H1 (cell line): ENCODE measurements around the gene IP6K1. TPM values are rescaled to one million over a fixed set of nuclear protein-coding genes. Genes with fewer than 3 reads are reported as not detected.
"Not testable (repeated sequence)": the region's sequence is repeated elsewhere in the genome, so short reads cannot be mapped to it uniquely, and the experiment has no call there.

Experiments used
- CTCF ChIA-PET: fragments of 300-600 bp; sonication (Branson Sonifier 250); formaldehyde crosslinking; loops from one replicate; lab custom pipeline; 2021; ENCODE audit not compliant: partially characterized antibody; lab: Charles Lee
- POLR2A ChIA-PET: fragments of 300-600 bp; sonication (Branson Sonifier 250); formaldehyde crosslinking; loops from one replicate; lab custom pipeline; 2021; ENCODE audit warnings: inconsistent platforms; ENCODE audit not compliant: partially characterized antibody; lab: Charles Lee
- DNase-seq, 2 experiments: peaks; one replicate each; pipeline versions ENCODE4 v3.0.0 to v3.0.0-alpha.2; 2010 to 2022; ENCODE audit warnings: low spot score in 2 of 2, low read depth in 1 of 2, mixed read lengths in 1 of 2
- FAIRE-seq: peaks from 2 replicates; lab custom pipeline; 2011; peaks lifted over from hg19 to GRCh38; lab: Jason Lieb, UNC
- H2AFZ ChIP-seq: 2 replicates; pipeline ENCODE4 v1.8.1; 2012; ENCODE audit warnings: low read length, inconsistent platforms
- H2AK5ac ChIP-seq: 2 replicates; pipeline ENCODE4 v1.6.1; 2013; ENCODE audit warnings: low read depth, low read length
- H2BK120ac ChIP-seq: replicated peaks from 2 replicates; pipeline ENCODE3; 2013; ENCODE audit warnings: low read depth, low read length, inconsistent platforms
- H2BK12ac ChIP-seq: 2 replicates; pipeline ENCODE4 v1.6.1; 2013; ENCODE audit warnings: low read depth, low read length
- H2BK15ac ChIP-seq: 2 replicates; pipeline ENCODE4 v1.6.1; 2013; ENCODE audit warnings: low read length
- H2BK20ac ChIP-seq: 2 replicates; pipeline ENCODE4 v1.6.1; 2013; ENCODE audit warnings: low read length
- H2BK5ac ChIP-seq: 2 replicates; pipeline ENCODE4 v1.6.1; 2013; ENCODE audit warnings: low read depth, low read length
- H3K14ac ChIP-seq: 2 replicates; pipeline ENCODE4 v1.6.1; 2013; ENCODE audit warnings: inconsistent platforms; ENCODE audit not compliant: insufficient read length
- H3K18ac ChIP-seq: 2 replicates; pipeline ENCODE4 v1.6.1; 2013; ENCODE audit warnings: low read length; ENCODE audit errors: extremely low read depth
- H3K23ac ChIP-seq: 2 replicates; pipeline ENCODE4 v1.6.1; 2013; ENCODE audit warnings: inconsistent platforms; ENCODE audit not compliant: insufficient read length
- H3K23me2 ChIP-seq: 2 replicates; pipeline ENCODE4 v1.6.1; 2013; ENCODE audit warnings: low read depth, low read length
- H3K27ac ChIP-seq: 2 replicates; pipeline ENCODE4 v1.6.1; 2011; ENCODE audit warnings: low read depth, low read length, inconsistent platforms
- H3K27me3 ChIP-seq, 4 experiments: replicated peaks in 1 of 4; 1 replicate in 1 of 4; 2 replicates in 3 of 4; pipeline versions ENCODE4 v1.6.1 to v1.8.1; 2011 to 2013; ENCODE audit warnings: low read length in 3 of 4, mild to moderate bottlenecking in 3 of 4, inconsistent platforms in 2 of 4, mixed read lengths in 2 of 4, moderate library complexity in 1 of 4; ENCODE audit not compliant: control insufficient read depth in 3 of 4, insufficient read depth in 3 of 4; ENCODE audit errors: extremely low read depth in 1 of 4
- H3K36me3 ChIP-seq, 4 experiments: 2 replicates each; pipeline versions ENCODE4 v1.6.1 to v1.8.1; 2011 to 2013; ENCODE audit warnings: mild to moderate bottlenecking in 4 of 4, low read length in 3 of 4, moderate library complexity in 2 of 4, control low read depth in 1 of 4, inconsistent platforms in 1 of 4; ENCODE audit not compliant: insufficient read depth in 4 of 4, control insufficient read depth in 2 of 4
- H3K4ac ChIP-seq: replicated peaks from 2 replicates; pipeline ENCODE3; 2013; ENCODE audit warnings: low read length, low read depth, mixed read lengths, inconsistent platforms; ENCODE audit not compliant: insufficient read length
- H3K4me1 ChIP-seq, 4 experiments: replicated peaks in 1 of 4; 1 replicate in 1 of 4; 2 replicates in 3 of 4; pipeline versions ENCODE4 v1.6.1 to v1.8.1; 2011 to 2013; ENCODE audit warnings: low read length in 3 of 4, inconsistent platforms in 2 of 4, mixed read lengths in 1 of 4; ENCODE audit not compliant: insufficient read depth in 4 of 4, control insufficient read depth in 3 of 4
- H3K4me2 ChIP-seq, 2 experiments: 2 replicates each; pipeline versions ENCODE4 v1.6.1 to v1.8.1; 2011 to 2013; ENCODE audit warnings: low read depth in 2 of 2, low read length in 2 of 2, control low read depth in 1 of 2, inconsistent platforms in 1 of 2, mild to moderate bottlenecking in 1 of 2; ENCODE audit not compliant: insufficient read depth in 1 of 2
- H3K4me3 ChIP-seq, 4 experiments: fragments of 200-600, 300-600 bp in 1 of 4; sonication (generic), shearing (Covaris generic), sonication (Bioruptor Twin) in 1 of 4; 2 replicates each; pipeline versions ENCODE4 v1.5.1 to v1.8.1; 2011 to 2016; ENCODE audit warnings: low read length in 4 of 4, low read depth in 3 of 4, control low read depth in 2 of 4, inconsistent platforms in 2 of 4, mild to moderate bottlenecking in 2 of 4, mixed read lengths in 1 of 4, moderate library complexity in 1 of 4; ENCODE audit not compliant: insufficient read depth in 2 of 4; ENCODE audit errors: extremely low read depth in 1 of 4
- H3K56ac ChIP-seq: replicated peaks from 2 replicates; pipeline ENCODE3; 2013; ENCODE audit warnings: low read depth, mild to moderate bottlenecking, mixed read lengths, low read length, inconsistent platforms; ENCODE audit not compliant: insufficient read length
- H3K79me1 ChIP-seq: 2 replicates; pipeline ENCODE4 v1.6.1; 2013; ENCODE audit warnings: low read depth, low read length, control low read depth
- H3K79me2 ChIP-seq, 2 experiments: 2 replicates each; pipeline versions ENCODE4 v1.6.1 to v1.8.1; 2012 to 2013; ENCODE audit warnings: low read length in 2 of 2, mild to moderate bottlenecking in 2 of 2, inconsistent platforms in 1 of 2; ENCODE audit not compliant: insufficient read depth in 2 of 2, control insufficient read depth in 1 of 2
- H3K9ac ChIP-seq, 4 experiments: replicated peaks in 1 of 4; 1 replicate in 1 of 4; 2 replicates in 3 of 4; pipeline versions ENCODE4 v1.6.1 to v1.8.1; 2011 to 2013; ENCODE audit warnings: low read depth in 3 of 4, low read length in 3 of 4, control low read depth in 2 of 4, mild to moderate bottlenecking in 2 of 4, moderate library complexity in 2 of 4, inconsistent platforms in 1 of 4; ENCODE audit errors: extremely low read depth in 1 of 4
- H3K9me3 ChIP-seq, 2 experiments: 2 replicates each; pipeline versions ENCODE4 v1.6.1 to v1.8.1; 2012 to 2013; ENCODE audit warnings: mild to moderate bottlenecking in 2 of 2, moderate library complexity in 2 of 2, control low read depth in 1 of 2, inconsistent platforms in 1 of 2, low read depth in 1 of 2, low read length in 1 of 2, mixed read lengths in 1 of 2; ENCODE audit not compliant: insufficient read depth in 2 of 2
- H4K20me1 ChIP-seq, 2 experiments: replicated peaks in 1 of 2; 2 replicates each; pipeline versions ENCODE3 to v1.8.1; 2011 to 2013; ENCODE audit warnings: inconsistent platforms in 2 of 2, low read length in 2 of 2, mild to moderate bottlenecking in 1 of 2; ENCODE audit not compliant: insufficient read depth in 2 of 2, control insufficient read depth in 1 of 2
- H4K5ac ChIP-seq: 2 replicates; pipeline ENCODE4 v1.6.1; 2013; ENCODE audit warnings: low read length, low read depth, mixed read lengths, inconsistent platforms; ENCODE audit not compliant: insufficient read length
- H4K8ac ChIP-seq: 2 replicates; pipeline ENCODE4 v1.8.0; 2013; ENCODE audit warnings: mild to moderate bottlenecking, moderate library complexity, low read length, inconsistent platforms; ENCODE audit not compliant: insufficient read depth; ENCODE audit errors: extremely low read depth
- H4K91ac ChIP-seq: replicated peaks from 2 replicates; pipeline ENCODE3; 2013; ENCODE audit warnings: low read length, mixed read lengths, inconsistent platforms; ENCODE audit not compliant: insufficient read length
- WGBS, 2 experiments: shearing (Covaris generic) in 1 of 2; methylation state at CpG; one replicate each; pipeline versions ENCODE4 v1.1.6 to v1.1.7; 2013 to 2015; ENCODE audit warnings: low lambda C conversion rate in 2 of 2, mixed read lengths in 2 of 2, inconsistent platforms in 1 of 2, low coverage in 1 of 2, missing lambda C conversion rate in 1 of 2; ENCODE audit not compliant: insufficient replicate concordance in 2 of 2, insufficient coverage in 1 of 2, insufficient read length in 1 of 2; ENCODE audit errors: extremely low coverage in 1 of 2, missing lambda C conversion rate in 1 of 2; 5-methylcytosine and 5-hydroxymethylcytosine counted together
- polyA plus RNA-seq, 7 experiments: library from polyadenylated mRNA; depleted of rRNA in 3 of 7; stranded (reverse) in 5 of 7; unstranded in 2 of 7; fragments of >200 nt in 5 of 7; fragments of 200-250 nt in 2 of 7; gene quantifications; 1 replicate in 5 of 7; 2 replicates in 1 of 7; 4 replicates in 1 of 7; pipeline versions ENCODE4 v1.2.1 to v1.2.3, GENCODE V29; 2011 to 2013; ENCODE audit warnings: missing spikeins in 2 of 7, mixed read lengths in 2 of 7
- total RNA-seq: library from RNA; stranded (reverse); fragmentation: NEBNext Ultra II Directional; extraction: Animal tissue kit (Norgen Biotek cat#: 25700); gene quantifications from 2 replicates; pipeline ENCODE4 v1.2.1, GENCODE V29; 2021

IP6K1 gene
- total and polyA plus RNA-seq, 2 of the 8 experiments (the other 6 are each of a cell fraction or from before 2014, with no cell fraction given): 31.5 to 35.2 TPM

DNA sequence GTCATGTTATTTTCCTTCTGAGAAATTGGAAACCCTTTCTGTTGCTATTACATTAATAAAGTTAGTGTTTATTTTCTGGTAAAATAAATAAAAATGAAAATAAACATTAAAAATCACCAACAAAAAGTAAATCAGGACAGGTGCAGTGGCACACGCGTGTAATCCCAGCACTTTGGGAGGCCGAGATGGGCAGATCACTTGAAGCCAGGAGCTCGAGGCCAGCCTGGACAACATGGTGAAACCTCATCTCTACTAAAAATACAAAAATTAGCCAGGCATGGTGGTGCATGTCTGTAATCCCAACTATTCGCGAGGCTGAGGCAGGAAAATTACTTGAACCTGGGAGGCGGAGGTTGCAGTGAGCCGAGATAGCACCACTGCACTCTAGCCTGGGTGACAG lies 10.2 kb downstream of the IP6K1 start:
- H2BK15ac ChIP-seq, H3K4me3 ChIP-seq, H4K5ac ChIP-seq, H2BK12ac ChIP-seq, H3K9me3 ChIP-seq, H3K56ac ChIP-seq, H3K4ac ChIP-seq, H3K23ac ChIP-seq, H3K4me2 ChIP-seq, H3K36me3 ChIP-seq, H3K18ac ChIP-seq, H3K4me1 ChIP-seq, H3K9ac ChIP-seq, H4K91ac ChIP-seq, DNase-seq, H2BK120ac ChIP-seq, H4K20me1 ChIP-seq, H2BK20ac ChIP-seq, H2BK5ac ChIP-seq, H3K27ac ChIP-seq, H3K27me3 ChIP-seq, H3K23me2 ChIP-seq, H2AK5ac ChIP-seq, FAIRE-seq, H2AFZ ChIP-seq, H3K14ac ChIP-seq, H4K8ac ChIP-seq: not testable (repeated sequence)
- Histone ChIP-seq H3K79me1 (peaks cover 15% of the 10 kb centered on the region), H3K79me2 (peaks cover 3 to 80% of the 10 kb centered on the region in 2 experiments; a peak in 3 of 4 replicates)
- 96% methylated on average over 8 of the region's 8 CpGs; no CpG with 5 or more reads in 1 of the 2 experiments for WGBS, 2 experiments
- ChIA-PET POLR2A (interaction anchor here (0.6 kb wide), 1 partner anchor 15 kb away, joined by 3 read pairs; no protein-coding TSS in a partner anchor), CTCF (interaction anchor here (0.6 to 1.7 kb wide), 2 partner anchors 75 to 1623 kb away, joined by 3 to 4 read pairs; no protein-coding TSS in a partner anchor)
